Upper lobe of left lung (tissue), 6 donors: ENCODE measurements around the gene ELK3. TPM values are rescaled to one million over a fixed set of nuclear protein-coding genes. Genes with fewer than 3 reads are reported as not detected.

Experiments
- ATAC-seq, 2 donors: fragments of 200-7000 bp; cut with Tn5 transposase; one replicate each; pipeline ENCODE4 v1.9.1; 2022; ENCODE audit warnings: mild to moderate bottlenecking in 2 of 2, moderate library complexity in 2 of 2; ENCODE audit not compliant: low FRiP score in 2 of 2
- DNase-seq, 2 donors: peaks; one replicate each; pipeline ENCODE4 v3.0.0-alpha.2; 2019 to 2020
- H3K27ac ChIP-seq, 4 donors: fragments of 200-600 bp; sonication (generic); one replicate each; pipeline ENCODE4 v1.5.1; 2016 to 2019
- H3K27me3 ChIP-seq, 4 donors: fragments of 200-600 bp; sonication (generic); one replicate each; pipeline ENCODE4 v1.5.1; 2017 to 2019
- H3K36me3 ChIP-seq, 4 donors: fragments of 200-600 bp; sonication (generic); one replicate each; pipeline ENCODE4 v1.5.1; 2016 to 2019
- H3K4me1 ChIP-seq, 4 donors: fragments of 200-600 bp; sonication (generic); one replicate each; pipeline ENCODE4 v1.5.1; 2018 to 2019
- H3K4me3 ChIP-seq, 4 donors: fragments of 200-600 bp; sonication (generic); one replicate each; pipeline ENCODE4 v1.5.1; 2017 to 2019; ENCODE audit warnings: mild to moderate bottlenecking in 2 of 4, moderate library complexity in 1 of 4
- H3K9me3 ChIP-seq, 4 donors: fragments of 200-600 bp; sonication (generic); one replicate each; pipeline ENCODE4 v1.5.1; 2018 to 2019
- CTCF ChIP-seq, 6 experiments: fragments of 450-650 bp in 4 of 6; fragments of 200-600 bp in 2 of 6; sonication (generic) in 2 of 6; IDR thresholded peaks; one replicate each; pipeline ENCODE4 v1.5.1; 2016 to 2019; ENCODE audit warnings: antibody characterized with exemption in 6 of 6
- EP300 ChIP-seq, 4 donors: sonication (generic); formaldehyde crosslinking; IDR thresholded peaks; one replicate each; pipeline ENCODE4 v1.5.1; 2017; ENCODE audit warnings: antibody characterized with exemption in 4 of 4, control low read depth in 2 of 4
- POLR2A ChIP-seq, 4 donors: fragments of 450-650 bp; IDR thresholded peaks; one replicate each; pipeline ENCODE4 v1.5.1; 2016 to 2017; ENCODE audit warnings: antibody characterized with exemption in 4 of 4, mild to moderate bottlenecking in 2 of 4
- POLR2AphosphoS5 ChIP-seq, 2 donors: sonication (generic); formaldehyde crosslinking; IDR thresholded peaks; one replicate each; pipeline ENCODE4 v1.5.1; 2017; ENCODE audit warnings: antibody characterized with exemption in 2 of 2
- WGBS, 2 donors: methylation state at CpG; one replicate each; pipeline ENCODE4 v1.1.5; 2017 to 2018; 5-methylcytosine and 5-hydroxymethylcytosine counted together
- total RNA-seq, 6 donors: library from RNA; depleted of rRNA in 4 of 6; stranded (reverse); fragments of >200 nt in 4 of 6; gene quantifications; one replicate each; pipeline versions ENCODE4 v1.1.0 to v1.2.1, GENCODE V29; 2016 to 2021
- donor health status: DM: no; HTN: no; CAD: no; lungs with moderate emphysema.
- donor health status: DM: no; HTN: yes; CAD: no; lungs with severe emphysema.

Gene ELK3
- total RNA-seq, 6 donors from 2014 or later: 7.3 to 38.4 (median 22.1) TPM

- peak in 1 of 2 donors; percentile 40 for DNase-seq
- 59 to 72% methylated on average over 18 of the region's 18 CpGs for WGBS, 2 donors
Measured at GRCh38 chr12:96236221-96236822, 42.1 kb downstream of the ELK3 start.

GRCh38 chr12:96237035-96237434 lies 42.9 kb downstream of the ELK3 start:
- Histone ChIP-seq H3K4me1 (peaks cover 54 to 79% (median 61%) of the 10 kb centered on the region in 4 donors), H3K4me3 (no peak overlapping the region), H3K36me3 (peaks cover 0 to 3% (median 0%) of the 10 kb centered on the region in 4 donors), H3K27ac (peak overlapping the region; percentile 64 to 74 (median 65)), H3K27me3 (no peaks in the 10 kb centered on the region), H3K9me3 (no peaks in the 10 kb centered on the region)
- WGBS, 2 donors: 92 to 96% methylated on average over 6 to 7 of the region's 7 CpGs
- DNase-seq (no peak), ATAC-seq (no peak)
- TF ChIP-seq POLR2A (IDR thresholded peaks at IDR 0.05) (no peak), CTCF (IDR thresholded peaks at IDR 0.05) (no peak), EP300 (IDR thresholded peaks at IDR 0.05) (no peak), POLR2AphosphoS5 (IDR thresholded peaks at IDR 0.05) (no peak)

More at GRCh38 chr12:96236221-96236822, 42.1 kb downstream of the ELK3 start:
- peaks cover 54 to 72% (median 61%) of the 10 kb centered on the region in 4 donors for H3K4me1 ChIP-seq
- peak; percentile 9 to 67 for ATAC-seq
- no peak overlapping the region for H3K4me3 ChIP-seq
- no peaks in the 10 kb centered on the region for H3K27me3 ChIP-seq
- TF ChIP-seq POLR2A (IDR thresholded peaks at IDR 0.05) (no peak), POLR2AphosphoS5 (IDR thresholded peaks at IDR 0.05) (peak in 1 of 2 donors; percentile 11)
- peak overlapping the region; percentile 64 to 74 (median 65) for H3K27ac ChIP-seq
- no peaks in the 10 kb centered on the region for H3K9me3 ChIP-seq
- peaks cover 0 to 3% (median 0%) of the 10 kb centered on the region in 4 donors for H3K36me3 ChIP-seq

DNA sequence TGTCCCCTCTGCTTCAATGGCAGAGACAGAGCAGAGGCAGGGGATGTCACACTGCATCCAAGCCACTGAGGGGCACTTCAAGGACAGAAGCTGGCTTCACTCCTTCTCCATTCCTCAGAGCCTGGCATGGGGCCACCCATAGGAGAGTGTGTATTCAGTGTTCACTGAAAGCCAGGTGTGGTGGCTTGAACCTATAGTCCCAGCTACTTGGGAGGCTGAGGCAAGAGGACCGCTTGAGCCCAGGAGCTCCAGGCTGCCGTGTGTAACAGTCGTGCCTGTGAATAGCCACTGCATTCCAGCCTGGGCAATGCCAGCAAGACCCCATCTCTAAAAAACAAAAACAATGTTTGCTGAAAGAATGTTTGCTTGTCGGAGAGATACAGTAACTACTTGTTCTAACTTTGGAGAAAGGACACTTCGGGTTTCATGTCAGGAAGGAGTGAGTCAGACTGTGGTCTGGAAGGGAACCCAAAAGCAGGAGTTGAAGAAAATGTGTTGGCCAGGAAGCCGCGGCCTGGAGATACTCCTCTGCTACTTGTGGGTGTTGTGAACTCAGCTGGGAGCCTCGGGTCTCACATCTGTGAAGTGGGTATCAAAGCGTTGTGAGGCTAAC lies 43.4 kb downstream of the ELK3 start:
- no peak for TF ChIP-seq POLR2A (IDR thresholded peaks at IDR 0.05)
- peak in 2 of 4 donors; percentile 11 to 70 for TF ChIP-seq EP300 (IDR thresholded peaks at IDR 0.05)
- no peak for TF ChIP-seq CTCF (IDR thresholded peaks at IDR 0.05)
- TF ChIP-seq POLR2AphosphoS5 (IDR thresholded peaks at IDR 0.05): peak; percentile 42 to 55
- 27 to 40% methylated on average over 6 to 9 of the region's 9 CpGs for WGBS, 2 donors
- Histone ChIP-seq H3K27ac (peak overlapping the region; percentile 64 to 74 (median 65)), H3K9me3 (no peaks in the 10 kb centered on the region), H3K4me3 (no peak overlapping the region), H3K27me3 (no peaks in the 10 kb centered on the region), H3K36me3 (peaks cover 0 to 3% (median 0%) of the 10 kb centered on the region in 4 donors), H3K4me1 (peaks cover 59 to 84% (median 66%) of the 10 kb centered on the region in 4 donors)
- DNase-seq (peak in 1 of 2 donors; percentile 66), ATAC-seq (peak; percentile 7 to 65)

- H3K27ac ChIP-seq: peak overlapping the region in 3 of 4 donors; percentile 64 to 74 (median 66)
- ATAC-seq: no peak
Measured at GRCh38 chr12:96238336-96239047, 44.3 kb downstream of the ELK3 start.

More at GRCh38 chr12:96238336-96239047, 44.3 kb downstream of the ELK3 start:
- Histone ChIP-seq H3K36me3 (peaks cover 0 to 3% (median 0%) of the 10 kb centered on the region in 4 donors), H3K9me3 (no peaks in the 10 kb centered on the region), H3K27me3 (no peaks in the 10 kb centered on the region), H3K4me1 (peaks cover 57 to 87% (median 67%) of the 10 kb centered on the region in 4 donors), H3K4me3 (no peak overlapping the region)
- WGBS, 2 donors: 51 to 63% methylated on average over 3 to 13 of the region's 13 CpGs
- no peak for TF ChIP-seq CTCF (IDR thresholded peaks at IDR 0.05)
- TF ChIP-seq POLR2A (IDR thresholded peaks at IDR 0.05): no peak
- no peak for TF ChIP-seq EP300 (IDR thresholded peaks at IDR 0.05)
- TF ChIP-seq POLR2AphosphoS5 (IDR thresholded peaks at IDR 0.05): no peak
- peak in 1 of 2 donors; percentile 64 for DNase-seq
